HTERT RPE-1 (cell line): ENCODE data around the gene GPR26.
"Not testable (repeated sequence)": the region's sequence is repeated elsewhere in the genome, so short reads cannot be mapped to it uniquely, and the experiment has no call there.

Experiments
- in situ Hi-C: fragments of 300-500 bp; cut with MboI; formaldehyde crosslinking; loops from 4 replicates; pipeline ENCODE4 v1.14.3; 2020; ENCODE audit warnings: low sequenced_read_pairs

GPR26 gene

DNA sequence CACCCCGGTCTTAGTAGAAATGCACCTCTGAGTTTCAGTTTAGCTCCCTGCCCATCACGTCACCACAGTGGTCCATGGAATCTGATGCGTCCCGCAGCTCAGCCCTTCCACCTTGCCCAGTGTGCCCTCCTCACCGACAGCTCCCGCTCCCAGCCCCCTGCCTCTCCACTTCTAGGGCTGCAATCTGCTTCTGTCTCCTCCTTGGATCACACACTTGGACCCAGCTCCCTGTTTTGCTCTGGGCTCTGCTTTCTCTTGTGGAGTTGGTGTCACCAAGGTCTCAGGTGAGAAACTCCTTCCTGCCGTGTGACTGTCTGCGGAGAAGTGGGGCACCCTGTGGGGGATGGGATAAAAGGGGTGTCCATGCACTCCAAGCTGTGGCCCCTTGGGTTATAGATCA is 37.9 kb downstream of the GPR26 start:
- in situ Hi-C loops = no loop called here

DNA sequence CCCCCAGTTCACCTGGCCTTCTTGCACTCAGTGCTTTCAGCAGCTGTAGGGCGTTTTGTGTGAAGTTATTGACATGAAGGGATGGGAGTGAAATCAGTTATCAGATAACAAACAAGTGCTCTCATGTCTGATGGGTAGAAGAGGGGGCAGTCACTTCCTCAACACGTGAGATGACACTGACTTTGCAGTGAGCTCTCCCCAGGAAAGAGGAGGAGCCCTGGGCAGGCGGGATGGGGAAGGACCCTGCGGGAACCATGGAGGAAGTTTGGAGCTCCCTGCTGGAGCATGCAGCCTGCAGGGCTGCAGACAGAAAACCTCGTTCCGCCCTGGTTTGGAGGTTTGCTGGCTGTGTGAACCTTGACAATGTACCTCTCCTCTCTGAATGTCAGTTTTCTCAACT is 38.7 kb downstream of the GPR26 start:
- in situ Hi-C loops = no loop called here

DNA sequence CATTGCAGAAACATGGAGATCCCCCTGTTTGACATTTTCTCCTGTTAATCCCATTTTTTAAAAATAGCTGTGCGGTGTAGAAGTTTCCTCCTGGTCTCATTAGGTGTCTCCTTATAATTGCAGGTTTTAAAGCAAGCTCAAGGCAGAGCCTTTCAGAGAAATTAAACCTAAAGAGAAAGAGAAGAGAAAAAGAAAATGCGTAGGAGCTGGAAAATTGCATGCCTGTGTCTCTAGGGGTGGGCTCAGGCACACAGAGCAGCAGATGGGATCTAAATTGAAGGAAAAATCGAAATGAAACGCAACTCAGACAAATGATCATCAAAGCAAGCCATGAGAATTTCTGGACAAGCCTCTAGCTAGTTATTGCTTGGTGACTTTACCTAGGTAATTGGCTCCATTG is 40.1 kb downstream of the GPR26 start:
- in situ Hi-C loops = no loop called here

DNA sequence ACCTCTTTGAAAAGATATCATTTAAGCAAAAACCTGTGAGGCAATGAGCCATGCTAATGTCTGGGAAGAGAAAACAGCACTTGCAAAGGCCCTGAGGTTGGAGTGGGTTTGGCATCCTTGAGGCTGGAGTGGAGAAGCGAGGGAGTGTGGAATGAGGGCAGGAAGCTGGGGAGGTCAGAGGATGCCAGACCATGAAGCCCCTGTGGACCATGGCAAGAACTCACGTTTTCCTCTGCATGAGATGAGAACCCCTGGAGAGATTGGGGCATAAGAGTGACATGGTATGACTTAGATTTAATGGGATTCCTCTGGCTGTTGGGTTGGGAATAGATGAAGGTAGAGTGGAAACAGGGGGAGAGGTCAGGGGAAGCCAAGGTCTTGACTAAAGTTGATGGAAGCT is 49.4 kb downstream of the GPR26 start:
- in situ Hi-C loops = no loop called here

DNA sequence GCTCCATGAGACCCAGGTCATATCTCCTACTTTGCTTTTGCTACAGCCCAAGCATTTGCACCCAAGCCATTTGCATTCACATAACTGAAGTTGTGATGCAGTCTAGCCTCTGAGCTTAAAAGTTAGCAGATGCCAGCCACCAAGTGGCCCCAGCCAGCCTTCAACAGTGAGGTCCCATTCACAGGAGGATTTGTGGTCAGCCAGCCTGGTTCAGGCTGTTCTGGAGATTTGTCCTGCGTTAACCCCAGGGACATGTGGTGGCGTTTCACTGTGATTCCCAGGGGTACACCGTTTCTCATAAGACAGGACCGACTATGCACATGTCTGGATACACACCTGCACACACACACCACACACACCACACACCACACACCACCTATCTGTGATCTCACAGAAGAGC is 51.2 kb downstream of the GPR26 start:
- in situ Hi-C loops = no loop called here

DNA sequence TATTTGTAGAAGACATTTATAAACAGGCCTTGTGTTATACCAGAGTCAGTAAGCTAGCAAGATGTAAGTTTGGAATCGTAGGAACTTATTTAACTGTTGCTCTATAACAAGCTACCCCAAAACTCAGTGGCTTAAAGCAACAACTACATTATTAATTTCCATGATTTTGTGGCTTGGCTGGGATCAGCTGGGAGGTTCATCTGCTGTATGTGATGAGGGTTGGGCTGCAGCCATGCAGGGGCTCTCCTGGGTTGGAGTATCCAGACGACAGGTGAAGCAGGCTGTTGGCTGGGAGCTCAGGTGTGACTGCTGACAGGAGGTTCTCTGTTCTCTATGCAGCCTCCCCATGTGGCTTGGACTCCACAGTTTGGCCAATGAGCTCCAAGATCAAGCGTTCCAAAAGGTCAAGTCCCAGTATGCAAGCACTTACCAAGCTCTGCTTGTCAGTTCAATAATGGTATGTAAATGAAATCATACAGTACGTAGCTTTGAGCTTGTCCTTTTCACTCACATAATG is 52.4 kb downstream of the GPR26 start:
- in situ Hi-C loops = no loop called here

DNA sequence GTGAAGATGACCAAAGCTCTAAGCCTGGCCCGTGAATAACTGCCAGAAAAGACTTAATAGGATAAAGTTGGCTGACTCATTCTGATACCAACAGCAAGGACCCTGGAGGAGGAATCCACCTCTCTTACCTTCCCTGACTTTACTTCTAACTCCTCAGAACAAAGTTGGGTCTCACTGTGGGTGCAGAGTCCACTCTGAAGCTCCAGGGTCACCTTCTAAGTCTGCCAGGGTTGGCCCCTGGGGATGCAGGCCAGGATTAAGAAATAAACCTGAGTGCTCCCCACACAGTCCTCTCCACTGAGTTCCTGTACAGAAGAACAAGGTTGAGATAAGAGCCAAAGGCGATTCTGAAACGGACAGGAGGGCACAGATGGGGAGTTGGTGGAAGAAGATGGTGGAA is 54.4 kb downstream of the GPR26 start:
- in situ Hi-C loops = no loop called here

DNA sequence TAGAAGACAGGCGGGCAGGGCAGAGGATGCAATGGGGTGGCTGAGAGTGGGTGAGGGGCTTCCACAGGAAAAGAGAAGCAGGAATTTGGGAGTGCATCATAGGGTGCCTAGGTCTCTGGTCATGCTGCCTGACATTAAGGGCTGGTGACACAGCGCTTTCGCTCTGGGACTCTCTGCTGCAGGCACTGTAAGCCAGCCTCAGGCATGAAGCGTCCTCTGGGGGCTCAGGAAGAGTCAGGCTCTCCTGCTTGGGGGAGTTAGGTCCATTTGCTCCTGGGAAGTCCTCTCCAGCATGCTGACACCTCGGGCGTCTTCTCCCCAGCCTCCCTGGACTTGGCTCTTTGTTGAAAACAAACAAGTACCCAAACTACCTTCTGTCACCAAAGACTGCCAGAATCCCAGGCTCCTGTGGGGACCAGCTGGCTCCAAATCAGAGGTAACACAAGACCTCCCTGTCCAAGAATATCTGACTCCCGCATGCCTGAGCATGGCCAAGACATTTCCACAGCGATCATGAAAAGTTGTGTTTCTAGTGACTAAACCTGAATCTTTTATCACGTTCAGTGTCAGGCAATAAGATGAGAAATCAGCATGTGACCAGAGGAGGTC is 55.4 kb downstream of the GPR26 start:
- in situ Hi-C loops = no loop called here

DNA sequence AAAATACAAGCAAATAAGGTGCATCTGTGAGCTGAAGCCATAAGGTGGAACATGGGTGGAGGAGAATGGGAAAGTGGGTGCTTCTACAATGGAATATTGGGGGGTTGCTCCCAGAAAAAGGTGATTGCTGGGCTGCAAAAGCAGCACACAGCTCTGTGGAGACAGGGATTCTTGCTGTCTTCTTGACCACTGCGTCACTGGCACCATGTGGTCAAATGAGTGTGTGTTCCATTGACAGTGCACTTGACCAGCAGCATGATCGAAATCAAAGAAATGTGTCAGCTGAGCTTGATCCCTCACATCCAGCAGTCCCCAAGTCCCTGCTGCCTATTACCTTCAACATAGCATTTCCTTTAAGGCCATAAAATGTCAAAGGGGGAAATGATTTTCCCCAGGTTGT is 56.2 kb downstream of the GPR26 start:
- in situ Hi-C loops = no loop called here

DNA sequence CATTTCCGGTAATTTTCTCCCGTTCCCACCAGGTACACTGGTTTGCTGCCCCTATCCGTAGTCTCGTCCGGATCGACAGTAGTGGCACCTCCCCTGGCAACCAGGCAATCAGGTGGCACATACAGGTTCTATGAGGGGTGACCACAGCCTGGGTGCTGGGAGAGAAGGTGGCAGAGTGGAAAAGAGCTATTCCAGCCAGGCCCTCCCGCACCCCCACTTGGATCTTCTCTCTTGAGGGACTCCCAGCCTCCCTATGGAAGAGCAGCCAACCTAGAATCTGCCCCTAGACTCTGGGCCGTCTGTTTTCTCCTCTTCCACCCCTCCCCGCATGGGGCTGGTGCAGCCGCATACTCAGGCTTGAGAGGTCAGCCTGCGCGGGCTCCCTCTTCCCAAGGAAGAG is 58.6 kb downstream of the GPR26 start:
- in situ Hi-C loops = no loop called here

DNA sequence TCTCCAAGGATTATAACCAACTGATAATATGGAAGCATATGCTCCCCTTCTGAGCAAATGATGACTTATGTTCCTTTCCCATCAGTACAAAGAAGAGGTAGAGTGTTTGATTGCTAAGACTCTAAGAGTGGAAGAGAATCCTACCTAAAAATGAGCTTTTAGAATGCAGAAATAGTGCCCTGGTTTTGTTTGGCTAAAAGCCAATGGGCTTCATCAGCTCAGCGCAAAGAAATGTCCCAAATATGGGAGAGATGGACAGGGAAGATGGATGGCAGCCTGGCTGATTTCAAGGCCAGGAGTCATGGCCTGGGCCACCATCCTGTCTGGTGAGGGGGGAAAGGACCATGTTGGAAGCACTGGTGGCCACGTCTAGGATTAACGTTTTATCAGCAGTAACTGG is 60.2 kb downstream of the GPR26 start:
- in situ Hi-C loops = no loop called here

DNA sequence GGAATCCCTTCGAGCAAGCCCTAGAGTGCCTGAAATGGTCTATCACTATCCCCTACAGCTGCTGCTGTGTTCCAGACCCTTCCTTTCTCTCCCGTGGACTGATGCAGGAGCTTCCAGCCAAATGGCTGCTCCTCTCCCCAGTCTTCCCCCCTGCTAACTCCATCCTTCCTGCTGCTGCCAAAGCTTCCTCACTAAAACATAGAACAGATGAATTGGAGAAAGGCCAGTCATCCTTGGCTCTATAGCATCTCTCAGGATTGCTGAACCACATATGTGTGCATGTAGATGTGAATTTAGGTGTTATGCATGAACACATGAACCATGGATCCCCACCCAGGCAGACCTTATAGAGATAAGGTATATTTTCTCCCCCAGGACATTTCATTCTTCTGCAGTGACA is 60.7 kb downstream of the GPR26 start:
- in situ Hi-C loops = no loop called here

DNA sequence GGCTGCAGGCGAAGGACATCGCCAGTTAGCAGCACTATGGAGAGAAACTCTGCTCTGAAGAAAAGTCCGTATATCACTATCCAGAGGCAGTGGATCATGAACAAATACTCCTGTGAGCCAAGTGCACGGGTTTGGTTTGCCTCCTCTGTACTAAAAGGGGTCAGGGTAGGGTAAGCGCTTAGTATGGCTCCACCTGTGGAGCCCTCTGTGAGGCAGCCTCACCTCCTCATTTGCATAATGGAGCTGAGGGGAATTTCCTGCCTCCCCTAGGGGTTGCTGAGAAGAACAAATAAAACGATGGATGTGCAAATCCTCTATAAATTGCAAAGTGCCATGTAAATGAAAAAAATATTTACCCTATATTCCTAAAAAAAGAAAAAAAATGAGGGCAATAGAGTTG is 63.4 kb downstream of the GPR26 start:
- in situ Hi-C loops = no loop called here

DNA sequence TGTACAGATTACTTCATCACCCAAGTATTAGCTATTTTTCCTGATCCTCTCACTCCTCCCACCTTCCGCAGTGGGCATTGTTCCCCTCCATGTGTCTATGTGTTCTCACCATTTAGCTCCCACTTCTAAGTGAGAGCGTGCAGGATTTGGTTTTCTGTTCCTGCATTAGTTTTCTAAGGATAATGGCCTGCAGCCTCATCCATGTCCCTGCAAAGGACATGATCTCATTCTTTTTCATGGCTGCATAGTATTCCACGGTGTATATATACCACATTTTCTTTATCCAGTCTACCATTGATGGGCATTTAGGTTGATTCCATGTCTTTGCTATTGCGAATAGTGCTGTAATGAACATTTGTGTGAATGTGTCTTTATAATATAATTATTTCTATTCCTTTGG is 70.8 kb downstream of the GPR26 start:
- in situ Hi-C loops = not testable (repeated sequence)

DNA sequence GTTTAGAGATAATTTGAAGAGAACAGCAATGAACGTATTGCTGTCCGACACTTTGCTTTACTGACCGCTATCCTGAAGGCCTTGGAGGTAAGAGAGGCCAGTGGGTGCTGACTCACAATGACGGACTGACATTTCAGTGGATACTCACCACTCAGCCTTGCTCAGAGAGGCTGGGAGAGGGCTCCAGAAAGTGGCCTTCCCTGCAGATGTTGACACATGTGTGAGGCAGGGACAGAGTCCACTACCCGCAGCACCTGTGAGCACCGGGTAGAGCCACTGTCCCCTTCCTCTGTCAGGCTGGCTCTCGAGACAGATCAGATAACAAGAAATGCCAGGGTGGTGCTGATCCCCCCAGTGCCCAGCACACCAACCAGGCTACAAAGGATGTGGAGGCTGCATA is 75.0 kb downstream of the GPR26 start:
- in situ Hi-C loops = no loop called here

DNA sequence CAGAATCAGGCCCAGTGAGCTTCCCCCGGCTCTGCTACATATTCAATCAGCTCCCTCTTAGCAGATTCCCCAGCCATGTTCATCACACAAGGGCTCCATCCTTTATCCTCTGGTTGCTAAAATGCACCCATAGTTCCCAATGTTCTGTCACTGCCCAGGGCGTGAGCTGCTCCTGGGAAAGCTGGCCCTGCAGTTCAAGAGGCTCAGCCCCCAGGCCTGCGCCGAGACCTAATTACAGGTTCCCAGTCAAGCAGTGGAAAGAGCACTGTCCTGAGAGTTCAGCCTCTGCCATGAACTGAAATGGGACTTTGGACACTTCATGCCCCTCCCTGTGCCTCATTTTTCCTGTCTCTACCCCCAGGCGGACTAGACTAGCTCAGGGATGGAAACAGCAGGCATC is 75.6 kb downstream of the GPR26 start:
- in situ Hi-C loops = no loop called here

DNA sequence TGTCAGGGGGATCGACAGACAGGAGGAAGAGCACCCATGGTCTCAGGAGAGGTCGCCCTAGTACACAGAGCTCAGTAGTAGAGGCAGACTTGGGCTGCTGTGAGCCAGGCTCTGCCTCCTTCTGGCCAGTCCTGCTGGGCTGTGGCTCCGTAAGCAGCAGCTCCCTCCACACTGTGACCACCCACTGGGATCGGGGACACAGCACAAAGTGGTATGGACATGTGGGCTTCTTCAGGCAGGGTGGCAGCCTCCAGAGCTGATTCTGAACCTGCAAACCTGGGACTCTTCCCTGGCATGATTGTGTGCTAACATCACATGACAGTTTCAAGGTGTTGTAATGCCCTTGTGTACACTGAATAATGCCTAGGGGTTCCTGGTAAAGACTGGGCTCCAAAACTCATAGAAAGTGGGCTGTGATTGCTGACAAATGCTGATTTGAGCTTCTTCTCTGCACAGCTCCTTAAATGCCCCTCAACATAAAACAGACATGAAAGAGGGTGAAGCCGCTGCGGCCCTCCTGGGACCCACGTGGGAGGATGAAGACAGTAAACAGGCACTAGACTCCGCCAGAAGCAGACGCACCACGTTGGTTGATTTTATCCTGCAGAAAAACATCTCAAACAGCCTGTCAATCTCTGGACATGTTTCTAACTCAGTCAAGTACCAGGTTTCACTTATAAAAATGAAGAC is 76.7 kb downstream of the GPR26 start:
- in situ Hi-C loops = no loop called here

DNA sequence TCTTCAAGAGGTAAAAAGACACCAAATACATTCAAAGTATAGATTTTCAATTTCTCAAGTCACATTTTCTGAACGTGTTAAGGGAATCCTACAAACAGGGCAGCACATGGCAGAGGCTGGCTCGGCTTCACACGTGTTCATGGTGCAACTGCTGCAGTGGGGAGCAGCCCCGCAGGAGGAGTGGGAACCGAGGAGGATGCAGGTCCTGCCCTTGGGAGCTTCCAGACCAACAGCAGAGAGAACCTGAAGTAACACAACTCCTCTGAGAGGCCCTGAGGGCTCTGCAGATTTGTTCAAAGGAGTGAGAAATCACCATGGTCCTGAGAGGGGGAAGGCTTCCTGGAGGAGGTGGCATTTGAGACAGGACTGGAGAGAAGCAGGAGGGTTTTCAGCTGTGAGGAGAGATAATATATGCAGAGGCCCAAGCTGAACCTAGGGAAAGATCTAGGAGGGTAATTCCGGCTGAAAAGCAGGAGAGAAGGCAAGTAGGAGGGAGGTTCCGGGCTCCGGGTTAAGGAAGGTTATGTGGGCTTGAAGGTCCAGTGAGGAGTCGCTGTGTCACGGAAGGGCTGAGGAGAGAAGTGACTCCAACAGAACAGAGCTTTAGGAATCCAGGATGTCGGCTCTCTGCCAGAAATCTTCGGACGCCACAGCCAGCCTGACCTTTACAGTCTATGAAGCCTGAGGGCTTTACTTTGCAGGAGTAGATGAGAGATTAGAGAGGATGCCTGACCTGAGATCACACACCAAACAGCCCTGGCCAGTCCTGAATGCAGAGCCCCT is 77.5 kb downstream of the GPR26 start:
- in situ Hi-C loops = no loop called here

DNA sequence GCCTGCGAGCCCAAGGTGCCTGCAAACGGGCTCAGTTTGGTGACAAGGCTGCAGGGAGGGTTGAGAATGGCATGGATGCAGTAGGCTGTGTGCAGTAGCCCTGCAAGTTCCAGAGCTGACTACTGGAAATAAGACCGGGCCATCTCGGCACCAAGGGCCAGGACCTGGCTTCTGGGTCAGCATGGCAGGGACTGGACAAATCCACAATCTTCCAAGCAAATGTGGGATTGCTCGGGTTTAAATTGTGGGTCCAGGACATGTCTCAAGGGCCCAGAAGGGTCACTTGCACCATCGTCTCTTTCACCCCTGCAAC is 78.0 kb downstream of the GPR26 start:
- in situ Hi-C loops = no loop called here
